Measurements from ENCODE around the gene ARHGAP28. TPM values are rescaled to one million over a fixed set of nuclear protein-coding genes. Genes with fewer than 3 reads are reported as not detected.

ARHGAP28 gene
- total RNA-seq, 1 experiment from 2014 or later = 9.2 TPM

- peaks cover 40 to 41% of the 10 kb centered on the region in 2 experiments for H3K4me1 Mint-ChIP-seq
- no peak overlapping the region for H3K4ac ChIP-seq (ENCODE audit: low read depth, low read length)
- WGBS (ENCODE audit: extremely low coverage, insufficient read length, low lambda C conversion rate) = no CpG with 5 or more reads among the region's 7 CpGs
- H3K27me3 Mint-ChIP-seq (ENCODE audit: low read depth) = no peaks in the 10 kb centered on the region
- peak overlapping the region; percentile 61; the same call in 1 of the 2 replicates for H3K14ac ChIP-seq (ENCODE audit: insufficient read depth, low read length)
- peak overlapping the region; percentile 22 for H3K18ac ChIP-seq (ENCODE audit: insufficient read length, low read depth, low read length)
- no peak overlapping the region for H4K5ac ChIP-seq (ENCODE audit: insufficient read length, low read depth, low read length)
- H3K36me3 Mint-ChIP-seq (ENCODE audit: insufficient read depth in 1 of 3, low read depth in 3 of 3) = no peaks in the 10 kb centered on the region
- no peak overlapping the region for H3K4me3 Mint-ChIP-seq
- no peak overlapping the region for H3K9ac ChIP-seq (ENCODE audit: extremely low read depth, insufficient read length, low read length)
- no peak overlapping the region for H3K56ac ChIP-seq (ENCODE audit: insufficient read length, low read depth, low read length)
- no peak overlapping the region for H2BK120ac ChIP-seq (ENCODE audit: low read depth, low read length, poor library complexity, severe bottlenecking)
- no peak overlapping the region for H2BK20ac ChIP-seq (ENCODE audit: low read depth, low read length, poor library complexity, severe bottlenecking)
- H4K91ac ChIP-seq (ENCODE audit: insufficient read length, low read depth, low read length) = peak overlapping the region; percentile 52
- H3T11ph ChIP-seq (ENCODE audit: low read length) = no peak overlapping the region
- H2BK5ac ChIP-seq (ENCODE audit: insufficient read length, low read length) = no peak overlapping the region
- no peak overlapping the region; the same call in 1 of the 2 replicates for H2BK15ac ChIP-seq (ENCODE audit: low read depth, low read length)
- H4K20me1 ChIP-seq (ENCODE audit: control insufficient read depth, insufficient read depth, insufficient read length) = no peaks in the 10 kb centered on the region
- H2AK5ac ChIP-seq (ENCODE audit: insufficient read length, low read length) = no peak overlapping the region
- TF ChIP-seq CTCF (conservative IDR thresholded peaks at IDR 0.05) = no peak
- no peak overlapping the region for H4K8ac ChIP-seq (replicated peaks; ENCODE audit: insufficient read length, low read depth, low read length)
- H3K9me3 ChIP-seq (ENCODE audit: control insufficient read depth, low read depth, low read length) = no peaks in the 10 kb centered on the region
- H3K27me3 ChIP-seq (ENCODE audit: insufficient read depth, low read length) = no peaks in the 10 kb centered on the region
- no peaks in the 10 kb centered on the region for H3K9me3 Mint-ChIP-seq
- no peak overlapping the region for H3K27ac ChIP-seq (ENCODE audit: insufficient read length, low read depth, low read length)
- H3K4me2 ChIP-seq (ENCODE audit: insufficient read depth, insufficient read length, low read length) = no peak overlapping the region
- DNase-seq = no peak
- no peak overlapping the region for H3K23ac ChIP-seq (ENCODE audit: insufficient read length, low read depth, low read length)
- H3K79me2 ChIP-seq (ENCODE audit: insufficient read depth, low read length) = no peaks in the 10 kb centered on the region; the same call in 1 of the 2 replicates
- no peaks in the 10 kb centered on the region for H3K79me1 ChIP-seq (ENCODE audit: insufficient read depth, low read depth, low read length, poor library complexity, severe bottlenecking)
- H3K27ac Mint-ChIP-seq = peak overlapping the region; percentile 59 to 78 (median 63); a peak in 5 of 7 replicates
- no peak overlapping the region for H2AFZ ChIP-seq (ENCODE audit: low read length)
- no peaks in the 10 kb centered on the region for H3K23me2 ChIP-seq (ENCODE audit: insufficient read length, low read depth, low read length, poor library complexity, severe bottlenecking)
- no peak overlapping the region for H2BK12ac ChIP-seq (ENCODE audit: insufficient read length, low read depth, low read length)
- peaks cover 15% of the 10 kb centered on the region; the same call in 1 of the 2 replicates for H3K4me1 ChIP-seq (ENCODE audit: insufficient read depth, low read length)
These were observed 51.7 kb downstream of the ARHGAP28 start for GRCh38 chr18:6781142-6781714.
